Activated naive CD8-positive, alpha-beta T cell treated with anti-CD3 and anti-CD28 coated beads, Interleukin-2, amount 10 ng/mL, durations not matched to agents 7 days and 5 days (primary cell): Measurements from ENCODE around the gene H6PD. TPM values are rescaled to one million over a fixed set of nuclear protein-coding genes. Genes with fewer than 3 reads are reported as not detected.

Experiments
- total RNA-seq, 2 experiments: library from RNA; stranded (reverse); gene quantifications; one replicate each; pipeline ENCODE4 v1.2.3, GENCODE V29; 2021

The H6PD gene
- total RNA-seq, 2 experiments from 2014 or later = 15.3 to 15.9 TPM

Other genes with a start within 250 kb of the H6PD start
- gene SLC2A7, start 208.4 kb upstream of the H6PD start, total RNA-seq = under 1 TPM in 1 of 2 experiments, not detected in 1; 0.19 TPM
- gene SLC2A5, start 165.1 kb upstream of the H6PD start, total RNA-seq = not detected
- gene GPR157, start 105.7 kb upstream of the H6PD start, total RNA-seq = 1 to 10 TPM; 3.1 to 3.3 TPM
- 1 to 10 TPM; 1.6 TPM for gene SPSB1, start 58.1 kb downstream of the H6PD start, total RNA-seq